SK-N-SH treated with all-trans-retinoic acid at 6 μM for 48 hours (cell line): ENCODE results near the gene FOXL1.

Source experiments
- ATAC-seq: fragments of 200-7000 bp; cut with Tn5 transposase; 3 replicates; pipeline ENCODE4 v1.9.1; 2020; ENCODE audit warnings: mild to moderate bottlenecking, moderate library complexity
- ARNTL ChIP-seq: fragments of 450-650 bp; formaldehyde crosslinking; IDR thresholded peaks from 2 replicates; pipeline ENCODE4 v1.5.0; 2020; ENCODE audit warnings: low read depth, mild to moderate bottlenecking, moderate library complexity, borderline replicate concordance
- BACH2 ChIP-seq: fragments of 250-450 bp; sonication (Bioruptor Pico); IDR thresholded peaks from 2 replicates; pipeline ENCODE4 v1.9.0; 2021; ENCODE audit warnings: mild to moderate bottlenecking, borderline replicate concordance
- CREB5 ChIP-seq: fragments of 250-450 bp; sonication (Bioruptor Pico); IDR thresholded peaks from 2 replicates; pipeline ENCODE4 v1.5.1; 2020; ENCODE audit warnings: low read depth, mild to moderate bottlenecking, moderate library complexity
- CSDC2 ChIP-seq: fragments of 250-450 bp; sonication (Bioruptor Pico); IDR thresholded peaks from 2 replicates; pipeline ENCODE4 v1.5.0; 2020; ENCODE audit warnings: mild to moderate bottlenecking, moderate library complexity
- ESRRG ChIP-seq: fragments of 250-450 bp; sonication (Bioruptor Pico); IDR thresholded peaks from 2 replicates; pipeline ENCODE4 v1.6.1; 2021; ENCODE audit warnings: mild to moderate bottlenecking
- GLIS3 ChIP-seq: fragments of 250-450 bp; sonication (Bioruptor Pico); IDR thresholded peaks from 2 replicates; pipeline ENCODE4 v1.5.0; 2020; ENCODE audit warnings: mild to moderate bottlenecking, moderate library complexity
- OSR1 ChIP-seq: fragments of 250-450 bp; sonication (Bioruptor Pico); IDR thresholded peaks from 2 replicates; pipeline ENCODE4 v1.8.0; 2022; ENCODE audit warnings: moderate library complexity, mild to moderate bottlenecking, inconsistent platforms
- POU6F1 ChIP-seq: fragments of 250-450 bp; sonication (Bioruptor Pico); IDR thresholded peaks from 2 replicates; pipeline ENCODE4 v1.8.0; 2021; ENCODE audit warnings: low read depth, mild to moderate bottlenecking, moderate library complexity, borderline replicate concordance
- RARB ChIP-seq: fragments of 250-450 bp; sonication (Bioruptor Pico); IDR thresholded peaks from 2 replicates; pipeline ENCODE4 v1.8.0; 2021; ENCODE audit warnings: mild to moderate bottlenecking, moderate library complexity
- SNAI2 ChIP-seq: fragments of 250-450 bp; sonication (Bioruptor Pico); IDR thresholded peaks from 2 replicates; pipeline ENCODE4 v1.5.0; 2020; ENCODE audit warnings: mild to moderate bottlenecking, moderate library complexity
- TCF4 ChIP-seq: fragments of 250-450 bp; sonication (Bioruptor Pico); IDR thresholded peaks from 2 replicates; pipeline ENCODE4 v1.8.0; 2021; ENCODE audit warnings: mild to moderate bottlenecking, moderate library complexity, borderline replicate concordance
- TOX ChIP-seq: fragments of 250-450 bp; sonication (Bioruptor Pico); IDR thresholded peaks from 2 replicates; pipeline ENCODE4 v1.8.0; 2021; ENCODE audit warnings: mild to moderate bottlenecking, moderate library complexity, borderline replicate concordance
- ZC3H10 ChIP-seq: fragments of 250-450 bp; sonication (Bioruptor Pico); IDR thresholded peaks from 2 replicates; pipeline ENCODE4 v1.5.1; 2021; ENCODE audit warnings: mild to moderate bottlenecking, moderate library complexity
- ZFP3 ChIP-seq: fragments of 250-450 bp; sonication (Bioruptor Pico); IDR thresholded peaks from 2 replicates; pipeline ENCODE4 v1.5.0; 2020; ENCODE audit warnings: mild to moderate bottlenecking, moderate library complexity
- ZFP30 ChIP-seq: fragments of 450-650 bp; formaldehyde crosslinking; IDR thresholded peaks from 2 replicates; pipeline ENCODE4 v1.5.0; 2022; ENCODE audit warnings: mild to moderate bottlenecking, moderate library complexity
- ZNF565 ChIP-seq: fragments of 450-650 bp; formaldehyde crosslinking; conservative IDR thresholded peaks from 2 replicates; pipeline ENCODE4 v1.5.0; 2020; ENCODE audit warnings: low read depth, mild to moderate bottlenecking, moderate library complexity
- ZNF8 ChIP-seq: fragments of 450-650 bp; formaldehyde crosslinking; IDR thresholded peaks from 2 replicates; pipeline ENCODE4 v1.5.0; 2020; ENCODE audit warnings: mild to moderate bottlenecking, moderate library complexity
- TF ChIP-seq, protein P1 (sequence below): fragments of 250-450 bp; sonication (Bioruptor Pico); IDR thresholded peaks from 2 replicates; pipeline ENCODE4 v1.5.0; 2020; ENCODE audit warnings: mild to moderate bottlenecking, moderate library complexity
- TF ChIP-seq, protein P2 (sequence below): fragments of 250-450 bp; sonication (Bioruptor Pico); IDR thresholded peaks from 2 replicates; pipeline ENCODE4 v1.5.1; 2021; ENCODE audit warnings: mild to moderate bottlenecking, moderate library complexity
- TF ChIP-seq, protein P3 (sequence below): fragments of 250-450 bp; sonication (Bioruptor Pico); IDR thresholded peaks from 2 replicates; pipeline ENCODE4 v1.8.0; 2020; ENCODE audit warnings: mild to moderate bottlenecking, moderate library complexity, borderline replicate concordance

FOXL1 gene

DNA sequence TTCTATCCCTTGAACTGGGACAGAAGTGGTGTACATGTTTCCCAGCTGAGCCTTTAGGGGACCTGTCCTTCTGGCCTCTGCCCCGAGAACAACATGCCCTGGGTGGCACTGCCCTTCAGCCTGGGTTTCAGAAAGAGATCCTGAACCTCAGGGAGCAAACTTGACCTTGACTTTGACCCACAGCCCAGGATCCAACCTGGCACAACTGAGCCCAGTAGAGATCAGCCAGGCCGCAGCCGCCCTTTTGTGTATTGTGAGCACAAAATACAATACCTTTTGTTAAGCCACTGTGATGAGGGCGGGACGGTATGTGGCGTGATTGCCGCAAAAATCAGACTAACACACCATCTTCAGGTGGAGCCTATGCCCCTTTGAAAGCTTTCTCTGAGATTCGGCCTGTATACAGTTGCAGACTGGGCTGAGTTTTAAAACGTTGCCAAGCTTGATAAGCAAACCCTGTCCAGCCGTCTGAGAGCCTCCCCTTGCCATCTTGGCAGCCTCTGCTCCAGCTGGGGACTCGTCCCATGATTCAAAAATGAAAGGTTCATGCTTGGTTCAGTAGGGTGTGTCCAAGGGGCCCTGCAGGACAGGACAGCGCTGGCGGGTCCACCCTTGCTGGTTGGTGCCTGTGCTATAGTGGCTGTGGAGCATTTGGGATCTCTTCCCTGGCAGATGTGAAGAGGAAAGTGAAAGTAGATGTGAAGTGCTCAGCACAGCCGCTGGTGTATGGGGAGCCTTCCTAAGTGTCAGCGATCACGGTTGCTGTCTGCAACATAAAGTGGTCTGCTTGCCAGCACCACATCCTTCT lies 40.3 kb downstream of the FOXL1 start:
- TF ChIP-seq, protein P1, sequence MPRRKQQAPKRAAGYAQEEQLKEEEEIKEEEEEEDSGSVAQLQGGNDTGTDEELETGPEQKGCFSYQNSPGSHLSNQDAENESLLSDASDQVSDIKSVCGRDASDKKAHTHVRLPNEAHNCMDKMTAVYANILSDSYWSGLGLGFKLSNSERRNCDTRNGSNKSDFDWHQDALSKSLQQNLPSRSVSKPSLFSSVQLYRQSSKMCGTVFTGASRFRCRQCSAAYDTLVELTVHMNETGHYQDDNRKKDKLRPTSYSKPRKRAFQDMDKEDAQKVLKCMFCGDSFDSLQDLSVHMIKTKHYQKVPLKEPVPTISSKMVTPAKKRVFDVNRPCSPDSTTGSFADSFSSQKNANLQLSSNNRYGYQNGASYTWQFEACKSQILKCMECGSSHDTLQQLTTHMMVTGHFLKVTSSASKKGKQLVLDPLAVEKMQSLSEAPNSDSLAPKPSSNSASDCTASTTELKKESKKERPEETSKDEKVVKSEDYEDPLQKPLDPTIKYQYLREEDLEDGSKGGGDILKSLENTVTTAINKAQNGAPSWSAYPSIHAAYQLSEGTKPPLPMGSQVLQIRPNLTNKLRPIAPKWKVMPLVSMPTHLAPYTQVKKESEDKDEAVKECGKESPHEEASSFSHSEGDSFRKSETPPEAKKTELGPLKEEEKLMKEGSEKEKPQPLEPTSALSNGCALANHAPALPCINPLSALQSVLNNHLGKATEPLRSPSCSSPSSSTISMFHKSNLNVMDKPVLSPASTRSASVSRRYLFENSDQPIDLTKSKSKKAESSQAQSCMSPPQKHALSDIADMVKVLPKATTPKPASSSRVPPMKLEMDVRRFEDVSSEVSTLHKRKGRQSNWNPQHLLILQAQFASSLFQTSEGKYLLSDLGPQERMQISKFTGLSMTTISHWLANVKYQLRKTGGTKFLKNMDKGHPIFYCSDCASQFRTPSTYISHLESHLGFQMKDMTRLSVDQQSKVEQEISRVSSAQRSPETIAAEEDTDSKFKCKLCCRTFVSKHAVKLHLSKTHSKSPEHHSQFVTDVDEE, result no peak
- TF ChIP-seq RARB, result no peak
- no peak for TF ChIP-seq POU6F1 (CRISPR knock-in tag)
- TF ChIP-seq ZNF8 (CRISPR knock-in tag), result no peak
- no peak for TF ChIP-seq CREB5 (CRISPR knock-in tag)
- TF ChIP-seq SNAI2, result no peak
- TF ChIP-seq OSR1 (CRISPR knock-in tag), result no peak
- TF ChIP-seq TCF4, result no peak
- TF ChIP-seq BACH2, result no peak
- TF ChIP-seq ARNTL, result no peak
- ATAC-seq, result peak; percentile 84

DNA sequence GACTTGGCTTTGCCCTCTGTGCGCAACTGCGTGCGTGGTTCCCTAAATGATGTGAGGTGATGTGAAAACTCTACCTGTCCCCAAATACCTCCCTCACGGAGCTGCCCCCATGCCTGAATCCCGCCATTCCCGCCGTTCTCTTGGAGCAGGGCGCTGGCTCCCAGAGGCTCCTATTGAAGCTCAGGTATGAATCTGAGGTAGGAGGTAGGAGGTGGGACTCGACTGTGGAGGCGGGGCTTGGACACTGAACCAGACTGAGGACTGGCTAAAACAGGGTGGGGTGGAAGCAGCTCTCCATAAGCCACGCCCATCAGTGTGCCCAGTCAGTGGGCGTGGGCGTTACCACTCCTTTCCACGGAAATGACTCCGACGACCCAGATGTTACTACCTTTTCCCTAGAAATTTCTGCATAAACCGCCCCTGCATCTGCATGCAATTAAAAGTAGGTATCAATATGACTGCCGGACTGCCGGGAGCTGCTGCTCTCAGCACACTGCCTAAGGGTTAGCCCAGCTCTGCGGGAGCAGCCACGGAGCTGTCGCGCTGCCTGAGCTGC lies 41.0 kb downstream of the FOXL1 start:
- ATAC-seq, result peak; percentile 84
- TF ChIP-seq ZC3H10 (CRISPR knock-in tag), result no peak
- TF ChIP-seq, protein P2, sequence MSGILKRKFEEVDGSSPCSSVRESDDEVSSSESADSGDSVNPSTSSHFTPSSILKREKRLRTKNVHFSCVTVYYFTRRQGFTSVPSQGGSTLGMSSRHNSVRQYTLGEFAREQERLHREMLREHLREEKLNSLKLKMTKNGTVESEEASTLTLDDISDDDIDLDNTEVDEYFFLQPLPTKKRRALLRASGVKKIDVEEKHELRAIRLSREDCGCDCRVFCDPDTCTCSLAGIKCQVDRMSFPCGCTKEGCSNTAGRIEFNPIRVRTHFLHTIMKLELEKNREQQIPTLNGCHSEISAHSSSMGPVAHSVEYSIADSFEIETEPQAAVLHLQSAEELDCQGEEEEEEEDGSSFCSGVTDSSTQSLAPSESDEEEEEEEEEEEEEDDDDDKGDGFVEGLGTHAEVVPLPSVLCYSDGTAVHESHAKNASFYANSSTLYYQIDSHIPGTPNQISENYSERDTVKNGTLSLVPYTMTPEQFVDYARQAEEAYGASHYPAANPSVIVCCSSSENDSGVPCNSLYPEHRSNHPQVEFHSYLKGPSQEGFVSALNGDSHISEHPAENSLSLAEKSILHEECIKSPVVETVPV, result no peak
- TF ChIP-seq ZNF565 (CRISPR knock-in tag), result no peak
- TF ChIP-seq ZFP3 (CRISPR knock-in tag), result no peak
- TF ChIP-seq, protein P3, sequence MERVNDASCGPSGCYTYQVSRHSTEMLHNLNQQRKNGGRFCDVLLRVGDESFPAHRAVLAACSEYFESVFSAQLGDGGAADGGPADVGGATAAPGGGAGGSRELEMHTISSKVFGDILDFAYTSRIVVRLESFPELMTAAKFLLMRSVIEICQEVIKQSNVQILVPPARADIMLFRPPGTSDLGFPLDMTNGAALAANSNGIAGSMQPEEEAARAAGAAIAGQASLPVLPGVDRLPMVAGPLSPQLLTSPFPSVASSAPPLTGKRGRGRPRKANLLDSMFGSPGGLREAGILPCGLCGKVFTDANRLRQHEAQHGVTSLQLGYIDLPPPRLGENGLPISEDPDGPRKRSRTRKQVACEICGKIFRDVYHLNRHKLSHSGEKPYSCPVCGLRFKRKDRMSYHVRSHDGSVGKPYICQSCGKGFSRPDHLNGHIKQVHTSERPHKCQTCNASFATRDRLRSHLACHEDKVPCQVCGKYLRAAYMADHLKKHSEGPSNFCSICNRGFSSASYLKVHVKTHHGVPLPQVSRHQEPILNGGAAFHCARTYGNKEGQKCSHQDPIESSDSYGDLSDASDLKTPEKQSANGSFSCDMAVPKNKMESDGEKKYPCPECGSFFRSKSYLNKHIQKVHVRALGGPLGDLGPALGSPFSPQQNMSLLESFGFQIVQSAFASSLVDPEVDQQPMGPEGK (CRISPR knock-in tag), result no peak
- TF ChIP-seq, protein P1, result no peak
- TF ChIP-seq ARNTL, result no peak
- no peak for TF ChIP-seq CSDC2
- TF ChIP-seq, all 23 proteins: peak for 0

GRCh38 chr16:86620184-86620583 lies 41.8 kb downstream of the FOXL1 start:
- no peak for ATAC-seq
- TF ChIP-seq ZFP30, result no peak
- TF ChIP-seq TCF4, result no peak
- TF ChIP-seq CREB5 (CRISPR knock-in tag), result no peak
- TF ChIP-seq TOX (CRISPR knock-in tag), result no peak
- TF ChIP-seq ZC3H10 (CRISPR knock-in tag), result no peak
- TF ChIP-seq ESRRG (CRISPR knock-in tag), result no peak
- no peak for TF ChIP-seq OSR1 (CRISPR knock-in tag)
- TF ChIP-seq GLIS3 (CRISPR knock-in tag), result no peak
- no peak for TF ChIP-seq SNAI2
